RWPE1 (cell line): ENCODE measurements around the gene VAPB.

ENCODE experiments used
- CTCF ChIA-PET: fragments of 350-600 bp; sonication (Branson Sonifier 250); formaldehyde crosslinking; extraction: SDS; loops from one replicate; lab custom pipeline; 2021; lab: Yijun Ruan, JAX
- POLR2A ChIA-PET: fragments of 400-600 bp; formaldehyde crosslinking; extraction: SDS; loops from one replicate; lab custom pipeline; 2020; ENCODE audit warnings: antibody characterized with exemption; ENCODE audit not compliant: low non-redundant PET; lab: Yijun Ruan, JAX
- DNase-seq: peaks from one replicate; pipeline ENCODE4 v3.0.0; 2012; ENCODE audit warnings: low spot score
- H3K27ac ChIP-seq: fragments of 450-650 bp; 2 replicates; pipeline ENCODE4 v1.5.1; 2017
- TF ChIP-seq, protein P1 (sequence below): fragments of 450-650 bp; conservative IDR thresholded peaks from 2 replicates; pipeline ENCODE4 v1.5.1; 2017; ENCODE audit warnings: low read depth, mild to moderate bottlenecking

VAPB gene

DNA sequence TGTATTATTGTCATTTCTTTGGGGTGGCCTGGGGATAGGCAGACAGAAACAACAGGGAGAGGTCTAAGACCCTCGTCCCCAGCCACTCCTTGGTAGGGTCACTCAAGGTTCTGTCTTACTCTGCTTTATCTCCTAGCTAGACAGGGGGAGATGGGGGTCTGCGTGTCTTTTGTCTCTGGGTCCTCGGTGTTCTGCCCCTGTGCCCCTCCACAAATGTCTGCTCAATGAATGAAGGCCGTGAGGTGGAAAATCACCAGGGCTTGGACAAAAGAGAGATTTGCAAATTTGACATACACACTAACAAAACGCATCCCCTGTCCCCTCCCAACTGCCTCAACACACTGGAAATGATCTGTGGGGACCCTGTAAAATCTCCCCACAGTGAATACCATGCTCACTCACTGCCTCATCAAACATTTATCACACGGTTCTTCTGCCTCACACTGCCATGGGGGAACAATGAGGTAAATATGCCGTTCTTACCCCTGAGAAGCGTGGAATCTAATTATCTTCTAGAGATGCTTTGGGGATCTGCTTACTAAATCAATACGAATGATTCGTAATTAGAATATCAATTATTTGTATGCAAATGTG is 13.2 kb upstream of the VAPB start:
- H3K27ac ChIP-seq = no peak overlapping the region
- ChIA-PET CTCF (interaction anchor here (0.8 kb wide), 1 partner anchor 31 kb away, joined by 5 read pairs; no protein-coding TSS in a partner anchor), POLR2A (no interaction called here)
- TF ChIP-seq, protein P1, sequence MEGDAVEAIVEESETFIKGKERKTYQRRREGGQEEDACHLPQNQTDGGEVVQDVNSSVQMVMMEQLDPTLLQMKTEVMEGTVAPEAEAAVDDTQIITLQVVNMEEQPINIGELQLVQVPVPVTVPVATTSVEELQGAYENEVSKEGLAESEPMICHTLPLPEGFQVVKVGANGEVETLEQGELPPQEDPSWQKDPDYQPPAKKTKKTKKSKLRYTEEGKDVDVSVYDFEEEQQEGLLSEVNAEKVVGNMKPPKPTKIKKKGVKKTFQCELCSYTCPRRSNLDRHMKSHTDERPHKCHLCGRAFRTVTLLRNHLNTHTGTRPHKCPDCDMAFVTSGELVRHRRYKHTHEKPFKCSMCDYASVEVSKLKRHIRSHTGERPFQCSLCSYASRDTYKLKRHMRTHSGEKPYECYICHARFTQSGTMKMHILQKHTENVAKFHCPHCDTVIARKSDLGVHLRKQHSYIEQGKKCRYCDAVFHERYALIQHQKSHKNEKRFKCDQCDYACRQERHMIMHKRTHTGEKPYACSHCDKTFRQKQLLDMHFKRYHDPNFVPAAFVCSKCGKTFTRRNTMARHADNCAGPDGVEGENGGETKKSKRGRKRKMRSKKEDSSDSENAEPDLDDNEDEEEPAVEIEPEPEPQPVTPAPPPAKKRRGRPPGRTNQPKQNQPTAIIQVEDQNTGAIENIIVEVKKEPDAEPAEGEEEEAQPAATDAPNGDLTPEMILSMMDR = no peak
- DNase-seq = no peak

DNA sequence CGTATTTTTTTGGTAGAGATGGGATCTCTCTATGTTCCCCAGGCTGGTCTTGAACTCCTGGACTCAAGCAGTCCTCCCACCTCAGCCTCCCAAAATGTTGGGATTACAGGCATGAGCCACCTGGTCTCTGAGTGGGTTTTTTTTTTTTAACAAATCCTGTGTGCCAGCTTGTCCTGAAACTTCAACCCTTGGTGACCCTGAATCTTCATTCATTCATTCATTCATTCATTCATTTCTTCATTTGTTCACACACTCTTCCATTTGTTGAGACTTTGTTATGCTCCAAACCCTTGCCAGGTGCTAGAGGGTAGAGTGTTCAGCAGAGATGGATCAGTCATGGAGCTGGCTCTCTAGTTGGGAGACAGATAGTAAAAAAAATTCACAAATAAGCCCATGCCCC is 12.0 kb upstream of the VAPB start:
- TF ChIP-seq, protein P1 = no peak
- H3K27ac ChIP-seq = no peak overlapping the region
- no peak for DNase-seq
- POLR2A ChIA-PET = interaction anchor here (0.6 kb wide), 1 partner anchor 947 kb away, joined by 3 read pairs; no protein-coding TSS in a partner anchor
- CTCF ChIA-PET = interaction anchor here (0.6 kb wide), 1 partner anchor 15 kb away, joined by 3 read pairs; no protein-coding TSS in a partner anchor

DNA sequence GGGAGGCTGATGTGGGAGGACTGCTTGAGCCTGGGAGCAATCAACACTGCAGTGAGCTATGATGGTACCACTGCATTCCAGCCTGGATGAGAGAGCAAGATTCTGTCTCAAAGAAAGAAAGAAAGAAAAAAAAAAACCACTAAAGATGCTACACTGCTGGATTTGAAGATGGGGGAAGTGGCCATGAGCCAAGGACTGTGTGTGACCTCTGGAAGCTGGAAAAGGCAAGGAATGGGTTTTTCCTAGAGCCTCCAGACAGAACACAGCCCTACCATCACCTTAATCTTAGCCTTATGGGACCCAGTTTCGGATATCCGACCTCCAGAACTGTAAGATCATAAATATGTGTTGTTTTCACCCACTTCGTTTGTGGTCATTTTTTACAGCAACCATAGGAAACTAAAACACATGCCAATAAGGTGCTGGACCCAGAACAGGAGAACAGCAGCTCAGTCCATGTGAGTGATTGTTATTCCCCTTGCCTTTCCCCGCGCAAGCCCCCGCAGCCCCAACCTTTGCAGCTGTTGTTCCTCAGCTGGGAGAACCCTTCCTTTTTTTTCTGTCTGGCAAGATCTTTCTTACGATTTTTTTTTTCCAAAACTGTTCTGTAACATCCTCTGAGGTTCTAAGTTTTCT is 11.1 kb upstream of the VAPB start:
- ChIA-PET CTCF (interaction anchor here (0.7 to 1.1 kb wide), 2 partner anchors 63 to 148 kb away, joined by 3 to 5 read pairs; no protein-coding TSS in a partner anchor), POLR2A (no interaction called here)
- DNase-seq = no peak
- H3K27ac ChIP-seq = no peak overlapping the region
- TF ChIP-seq, protein P1 = no peak

DNA sequence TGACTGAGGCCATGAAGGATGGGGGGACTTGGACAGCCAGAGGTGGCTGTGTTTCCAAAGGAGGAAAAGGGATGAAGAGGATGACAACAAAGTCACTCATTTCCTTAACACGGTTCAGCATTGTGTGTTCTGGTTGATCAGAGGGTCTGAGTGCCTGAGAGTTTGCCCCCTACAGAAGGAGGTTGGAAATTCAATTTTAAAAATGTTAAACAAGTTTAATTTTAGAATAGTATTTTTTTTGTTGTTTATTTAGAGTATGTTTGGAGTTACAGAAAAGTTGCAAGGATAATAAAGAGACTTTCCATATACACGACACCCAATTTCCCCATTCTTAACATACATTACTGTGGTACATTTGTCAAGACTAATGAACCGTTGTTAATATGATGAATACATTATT is 10.3 kb upstream of the VAPB start:
- POLR2A ChIA-PET = no interaction called here
- CTCF ChIA-PET = interaction anchor here (0.7 to 1.1 kb wide), 2 partner anchors 64 to 149 kb away, joined by 3 to 5 read pairs; no protein-coding TSS in a partner anchor
- no peak overlapping the region for H3K27ac ChIP-seq
- TF ChIP-seq, protein P1 = no peak
- DNase-seq = no peak

DNA sequence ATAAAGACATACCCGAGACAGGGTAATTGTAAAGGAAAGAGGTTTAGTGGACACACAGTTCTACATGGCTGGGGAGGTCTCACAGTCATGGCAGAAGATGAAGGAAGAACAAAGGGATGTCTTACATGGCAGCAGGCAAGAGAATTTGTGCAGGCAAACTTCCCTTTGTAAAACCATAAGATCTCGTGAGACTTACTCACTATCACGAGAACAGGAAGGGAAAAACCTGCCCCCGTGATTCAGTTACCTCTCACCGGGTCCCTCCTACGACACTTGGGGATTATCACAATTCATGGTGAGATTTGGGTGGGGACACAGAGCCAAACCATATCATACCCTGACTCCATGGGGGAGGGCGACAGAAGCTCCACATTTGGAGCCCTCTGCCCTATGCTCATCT is 7.4 kb upstream of the VAPB start:
- ChIA-PET CTCF (interaction anchor here (0.6 kb wide), 1 partner anchor 19 kb away, joined by 5 read pairs; no protein-coding TSS in a partner anchor), POLR2A (interaction anchor here (0.6 kb wide), 1 partner anchor 145 kb away, joined by 3 read pairs; no protein-coding TSS in a partner anchor)
- no peak for DNase-seq
- TF ChIP-seq, protein P1 = no peak
- no peak overlapping the region for H3K27ac ChIP-seq

DNA sequence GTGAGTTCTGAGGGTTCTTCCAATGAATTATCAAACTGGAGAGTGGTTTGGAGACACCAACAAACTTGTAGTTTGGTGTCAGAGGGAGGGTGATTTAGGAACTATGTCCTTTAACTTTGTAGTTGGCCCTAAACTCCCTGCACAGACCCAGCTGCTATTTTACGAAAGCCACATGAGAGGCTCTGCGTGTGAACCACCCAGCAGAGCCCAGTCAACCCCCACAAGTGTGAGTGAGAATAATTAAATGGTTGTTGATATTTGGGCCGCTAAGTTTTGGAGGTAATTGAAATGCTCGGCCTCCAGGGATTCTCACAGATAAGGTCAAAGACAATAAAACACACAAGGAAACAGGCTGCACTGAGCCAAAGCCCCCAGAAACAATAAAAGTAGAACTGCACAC is 6.9 kb upstream of the VAPB start:
- POLR2A ChIA-PET = interaction anchor here (0.6 kb wide), 1 partner anchor 146 kb away, joined by 3 read pairs; no protein-coding TSS in a partner anchor
- H3K27ac ChIP-seq = no peak overlapping the region
- TF ChIP-seq, protein P1 = no peak
- CTCF ChIA-PET = interaction anchor here (0.6 kb wide), 1 partner anchor 70 kb away, joined by 5 read pairs; no protein-coding TSS in a partner anchor
- DNase-seq = no peak
